WTC11 (cell line): Measurements from ENCODE around the gene HSDL1. TPM values are rescaled to one million over a fixed set of nuclear protein-coding genes. Genes with fewer than 3 reads are reported as not detected.

Experiments used
- FOXJ3 ChIP-seq: sonication (generic); formaldehyde crosslinking; IDR thresholded peaks from 2 replicates; pipeline ENCODE4 v1.9.0; 2021; ENCODE audit warnings: missing genetic modification reagents, mild to moderate bottlenecking, borderline replicate concordance
- GRHL2 ChIP-seq: fragments of 250-450 bp; sonication (Bioruptor Pico); IDR thresholded peaks from 2 replicates; pipeline ENCODE4 v1.8.0; 2022; ENCODE audit warnings: mild to moderate bottlenecking, moderate library complexity; ENCODE audit not compliant: insufficient replicate concordance, severe bottlenecking
- JUN ChIP-seq: sonication (generic); formaldehyde crosslinking; IDR thresholded peaks from 2 replicates; pipeline ENCODE4 v1.8.0; 2023; ENCODE audit warnings: mild to moderate bottlenecking, missing genetic modification reagents
- NFATC4 ChIP-seq: fragments of 250-450 bp; sonication (Bioruptor Pico); IDR thresholded peaks from 2 replicates; pipeline ENCODE4 v1.9.0; 2021; ENCODE audit warnings: mild to moderate bottlenecking
- NFE2L1 ChIP-seq: sonication (generic); formaldehyde crosslinking; IDR thresholded peaks from 2 replicates; pipeline ENCODE4 v1.8.1; 2023; ENCODE audit warnings: missing genetic modification reagents
- PRRX2 ChIP-seq: fragments of 250-450 bp; sonication (Bioruptor Pico); IDR thresholded peaks from 2 replicates; pipeline ENCODE4 v1.8.0; 2021; ENCODE audit warnings: mild to moderate bottlenecking
- RELA ChIP-seq: sonication (generic); formaldehyde crosslinking; IDR thresholded peaks from 2 replicates; pipeline ENCODE4 v1.8.1; 2022; ENCODE audit warnings: missing genetic modification reagents, mild to moderate bottlenecking, borderline replicate concordance
- SP1 ChIP-seq: sonication (generic); formaldehyde crosslinking; conservative IDR thresholded peaks from 2 replicates; pipeline ENCODE4 v1.8.1; 2022; ENCODE audit warnings: missing genetic modification reagents
- TEAD1 ChIP-seq: sonication (generic); formaldehyde crosslinking; IDR thresholded peaks from 2 replicates; pipeline ENCODE4 v1.8.0; 2022; ENCODE audit warnings: mild to moderate bottlenecking, missing genetic modification reagents
- ZNF219 ChIP-seq: sonication (generic); formaldehyde crosslinking; IDR thresholded peaks from 2 replicates; pipeline ENCODE4 v1.8.0; 2023; ENCODE audit warnings: missing genetic modification reagents, mild to moderate bottlenecking, borderline replicate concordance
- ZNF232 ChIP-seq: sonication (generic); formaldehyde crosslinking; IDR thresholded peaks from 2 replicates; pipeline ENCODE4 v1.8.0; 2022; ENCODE audit warnings: mild to moderate bottlenecking, missing genetic modification reagents
- ZNF671 ChIP-seq: fragments of 250-450 bp; sonication (Bioruptor Pico); IDR thresholded peaks from 2 replicates; pipeline ENCODE4 v1.8.0; 2021; ENCODE audit warnings: mild to moderate bottlenecking
- total RNA-seq: library from RNA; stranded (reverse); gene quantifications from 3 replicates; pipeline ENCODE4 v1.2.3, GENCODE V29; 2021
- TF ChIP-seq, protein P1 (sequence below): fragments of 200-600 bp; IDR thresholded peaks from 2 replicates; pipeline ENCODE4 v1.8.0; 2022; ENCODE audit warnings: antibody characterized with exemption
- TF ChIP-seq, protein P2 (sequence below): sonication (generic); formaldehyde crosslinking; conservative IDR thresholded peaks from 2 replicates; pipeline ENCODE4 v1.8.1; 2022; ENCODE audit warnings: mild to moderate bottlenecking, missing genetic modification reagents
- TF ChIP-seq, protein P3 (sequence below): sonication (generic); formaldehyde crosslinking; IDR thresholded peaks from 2 replicates; pipeline ENCODE4 v1.8.1; 2022; ENCODE audit warnings: low read depth, missing genetic modification reagents, borderline replicate concordance
- TF ChIP-seq, protein P4 (sequence below): sonication (generic); formaldehyde crosslinking; IDR thresholded peaks from 2 replicates; pipeline ENCODE4 v1.8.1; 2023; ENCODE audit warnings: mild to moderate bottlenecking, missing genetic modification reagents, borderline replicate concordance
- TF ChIP-seq, protein P5 (sequence below): sonication (generic); formaldehyde crosslinking; IDR thresholded peaks from 2 replicates; pipeline ENCODE4 v1.8.0; 2023; ENCODE audit warnings: missing genetic modification reagents
- TF ChIP-seq, protein P6 (sequence below): sonication (generic); formaldehyde crosslinking; IDR thresholded peaks from 2 replicates; pipeline ENCODE4 v1.8.0; 2022; ENCODE audit warnings: mild to moderate bottlenecking, missing genetic modification reagents
- TF ChIP-seq, protein P7 (sequence below): sonication (generic); formaldehyde crosslinking; IDR thresholded peaks from 2 replicates; pipeline ENCODE4 v1.8.1; 2022; ENCODE audit warnings: missing genetic modification reagents, borderline replicate concordance
- TF ChIP-seq, protein P8 (sequence below): fragments of 250-450 bp; sonication (Bioruptor Pico); IDR thresholded peaks from 2 replicates; pipeline ENCODE4 v1.9.0; 2021; ENCODE audit warnings: mild to moderate bottlenecking, borderline replicate concordance
- TF ChIP-seq, protein P9 (sequence below): sonication (generic); formaldehyde crosslinking; IDR thresholded peaks from 2 replicates; pipeline ENCODE4 v1.8.1; 2022; ENCODE audit warnings: low read depth, mild to moderate bottlenecking, moderate library complexity, missing genetic modification reagents, borderline replicate concordance

Gene HSDL1
- total RNA-seq, 1 experiment from 2014 or later = 48.6 TPM

DNA sequence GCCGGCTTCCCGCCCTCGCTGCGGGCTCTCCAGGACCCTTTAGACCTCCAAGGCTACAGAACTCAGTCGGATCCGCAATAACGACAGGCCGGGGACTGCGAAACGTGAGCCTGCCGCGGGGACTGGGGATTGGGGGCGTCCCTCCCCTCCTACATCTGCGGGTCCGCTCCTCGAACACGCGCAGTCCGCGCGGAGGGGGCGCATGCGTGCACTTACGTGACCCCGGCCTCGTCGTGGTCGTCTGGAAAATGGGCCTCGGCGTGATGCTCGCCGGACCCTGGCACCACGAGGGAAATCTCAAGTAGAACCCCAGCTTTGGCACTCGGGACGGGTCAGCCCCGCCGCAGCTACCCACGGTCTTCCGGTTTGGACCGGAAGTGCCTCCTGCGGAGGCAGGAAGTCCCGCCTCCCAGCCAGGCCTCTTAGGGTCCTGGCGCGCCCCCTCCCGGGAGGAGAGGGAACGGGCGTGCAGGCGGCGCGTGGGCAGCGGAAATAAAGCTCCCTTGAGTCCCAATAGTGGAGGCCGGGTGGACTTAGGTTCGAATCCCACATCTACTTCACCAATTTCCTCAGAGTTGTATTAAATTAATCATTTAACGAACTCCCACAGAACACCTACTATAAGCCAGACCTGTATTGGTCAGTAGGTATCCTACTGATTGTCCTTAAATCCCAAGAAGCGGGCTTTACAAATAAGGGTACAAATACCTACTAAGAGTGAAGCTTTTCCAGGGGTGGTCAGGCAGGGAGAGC lies 41.9 kb upstream of the HSDL1 start, which contains the start of gene TAF1C (continued):
- TF ChIP-seq, protein P1, sequence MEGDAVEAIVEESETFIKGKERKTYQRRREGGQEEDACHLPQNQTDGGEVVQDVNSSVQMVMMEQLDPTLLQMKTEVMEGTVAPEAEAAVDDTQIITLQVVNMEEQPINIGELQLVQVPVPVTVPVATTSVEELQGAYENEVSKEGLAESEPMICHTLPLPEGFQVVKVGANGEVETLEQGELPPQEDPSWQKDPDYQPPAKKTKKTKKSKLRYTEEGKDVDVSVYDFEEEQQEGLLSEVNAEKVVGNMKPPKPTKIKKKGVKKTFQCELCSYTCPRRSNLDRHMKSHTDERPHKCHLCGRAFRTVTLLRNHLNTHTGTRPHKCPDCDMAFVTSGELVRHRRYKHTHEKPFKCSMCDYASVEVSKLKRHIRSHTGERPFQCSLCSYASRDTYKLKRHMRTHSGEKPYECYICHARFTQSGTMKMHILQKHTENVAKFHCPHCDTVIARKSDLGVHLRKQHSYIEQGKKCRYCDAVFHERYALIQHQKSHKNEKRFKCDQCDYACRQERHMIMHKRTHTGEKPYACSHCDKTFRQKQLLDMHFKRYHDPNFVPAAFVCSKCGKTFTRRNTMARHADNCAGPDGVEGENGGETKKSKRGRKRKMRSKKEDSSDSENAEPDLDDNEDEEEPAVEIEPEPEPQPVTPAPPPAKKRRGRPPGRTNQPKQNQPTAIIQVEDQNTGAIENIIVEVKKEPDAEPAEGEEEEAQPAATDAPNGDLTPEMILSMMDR = peak; percentile 78
- no peak for TF ChIP-seq FOXJ3 (CRISPR knock-in tag)
- TF ChIP-seq, protein P2, sequence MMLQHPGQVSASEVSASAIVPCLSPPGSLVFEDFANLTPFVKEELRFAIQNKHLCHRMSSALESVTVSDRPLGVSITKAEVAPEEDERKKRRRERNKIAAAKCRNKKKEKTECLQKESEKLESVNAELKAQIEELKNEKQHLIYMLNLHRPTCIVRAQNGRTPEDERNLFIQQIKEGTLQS (CRISPR knock-in tag) = no peak
- TF ChIP-seq, protein P3, sequence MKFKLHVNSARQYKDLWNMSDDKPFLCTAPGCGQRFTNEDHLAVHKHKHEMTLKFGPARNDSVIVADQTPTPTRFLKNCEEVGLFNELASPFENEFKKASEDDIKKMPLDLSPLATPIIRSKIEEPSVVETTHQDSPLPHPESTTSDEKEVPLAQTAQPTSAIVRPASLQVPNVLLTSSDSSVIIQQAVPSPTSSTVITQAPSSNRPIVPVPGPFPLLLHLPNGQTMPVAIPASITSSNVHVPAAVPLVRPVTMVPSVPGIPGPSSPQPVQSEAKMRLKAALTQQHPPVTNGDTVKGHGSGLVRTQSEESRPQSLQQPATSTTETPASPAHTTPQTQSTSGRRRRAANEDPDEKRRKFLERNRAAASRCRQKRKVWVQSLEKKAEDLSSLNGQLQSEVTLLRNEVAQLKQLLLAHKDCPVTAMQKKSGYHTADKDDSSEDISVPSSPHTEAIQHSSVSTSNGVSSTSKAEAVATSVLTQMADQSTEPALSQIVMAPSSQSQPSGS = no peak
- TF ChIP-seq TEAD1 (CRISPR knock-in tag) = 0 out of 2 replicates have a peak, but pooled peaks have one; percentile 13
- no peak for TF ChIP-seq ZNF219 (CRISPR knock-in tag)
- no peak for TF ChIP-seq GRHL2 (CRISPR knock-in tag)
- TF ChIP-seq, protein P4, sequence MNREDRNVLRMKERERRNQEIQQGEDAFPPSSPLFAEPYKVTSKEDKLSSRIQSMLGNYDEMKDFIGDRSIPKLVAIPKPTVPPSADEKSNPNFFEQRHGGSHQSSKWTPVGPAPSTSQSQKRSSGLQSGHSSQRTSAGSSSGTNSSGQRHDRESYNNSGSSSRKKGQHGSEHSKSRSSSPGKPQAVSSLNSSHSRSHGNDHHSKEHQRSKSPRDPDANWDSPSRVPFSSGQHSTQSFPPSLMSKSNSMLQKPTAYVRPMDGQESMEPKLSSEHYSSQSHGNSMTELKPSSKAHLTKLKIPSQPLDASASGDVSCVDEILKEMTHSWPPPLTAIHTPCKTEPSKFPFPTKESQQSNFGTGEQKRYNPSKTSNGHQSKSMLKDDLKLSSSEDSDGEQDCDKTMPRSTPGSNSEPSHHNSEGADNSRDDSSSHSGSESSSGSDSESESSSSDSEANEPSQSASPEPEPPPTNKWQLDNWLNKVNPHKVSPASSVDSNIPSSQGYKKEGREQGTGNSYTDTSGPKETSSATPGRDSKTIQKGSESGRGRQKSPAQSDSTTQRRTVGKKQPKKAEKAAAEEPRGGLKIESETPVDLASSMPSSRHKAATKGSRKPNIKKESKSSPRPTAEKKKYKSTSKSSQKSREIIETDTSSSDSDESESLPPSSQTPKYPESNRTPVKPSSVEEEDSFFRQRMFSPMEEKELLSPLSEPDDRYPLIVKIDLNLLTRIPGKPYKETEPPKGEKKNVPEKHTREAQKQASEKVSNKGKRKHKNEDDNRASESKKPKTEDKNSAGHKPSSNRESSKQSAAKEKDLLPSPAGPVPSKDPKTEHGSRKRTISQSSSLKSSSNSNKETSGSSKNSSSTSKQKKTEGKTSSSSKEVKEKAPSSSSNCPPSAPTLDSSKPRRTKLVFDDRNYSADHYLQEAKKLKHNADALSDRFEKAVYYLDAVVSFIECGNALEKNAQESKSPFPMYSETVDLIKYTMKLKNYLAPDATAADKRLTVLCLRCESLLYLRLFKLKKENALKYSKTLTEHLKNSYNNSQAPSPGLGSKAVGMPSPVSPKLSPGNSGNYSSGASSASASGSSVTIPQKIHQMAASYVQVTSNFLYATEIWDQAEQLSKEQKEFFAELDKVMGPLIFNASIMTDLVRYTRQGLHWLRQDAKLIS (CRISPR knock-in tag) = no peak
- TF ChIP-seq, protein P5, sequence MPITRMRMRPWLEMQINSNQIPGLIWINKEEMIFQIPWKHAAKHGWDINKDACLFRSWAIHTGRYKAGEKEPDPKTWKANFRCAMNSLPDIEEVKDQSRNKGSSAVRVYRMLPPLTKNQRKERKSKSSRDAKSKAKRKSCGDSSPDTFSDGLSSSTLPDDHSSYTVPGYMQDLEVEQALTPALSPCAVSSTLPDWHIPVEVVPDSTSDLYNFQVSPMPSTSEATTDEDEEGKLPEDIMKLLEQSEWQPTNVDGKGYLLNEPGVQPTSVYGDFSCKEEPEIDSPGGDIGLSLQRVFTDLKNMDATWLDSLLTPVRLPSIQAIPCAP (CRISPR knock-in tag) = no peak
- no peak for TF ChIP-seq ZNF671 (CRISPR knock-in tag)
- no peak for TF ChIP-seq ZNF232 (CRISPR knock-in tag)
- TF ChIP-seq, protein P6, sequence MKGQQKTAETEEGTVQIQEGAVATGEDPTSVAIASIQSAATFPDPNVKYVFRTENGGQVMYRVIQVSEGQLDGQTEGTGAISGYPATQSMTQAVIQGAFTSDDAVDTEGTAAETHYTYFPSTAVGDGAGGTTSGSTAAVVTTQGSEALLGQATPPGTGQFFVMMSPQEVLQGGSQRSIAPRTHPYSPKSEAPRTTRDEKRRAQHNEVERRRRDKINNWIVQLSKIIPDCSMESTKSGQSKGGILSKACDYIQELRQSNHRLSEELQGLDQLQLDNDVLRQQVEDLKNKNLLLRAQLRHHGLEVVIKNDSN (CRISPR knock-in tag) = no peak
- TF ChIP-seq, protein P7, sequence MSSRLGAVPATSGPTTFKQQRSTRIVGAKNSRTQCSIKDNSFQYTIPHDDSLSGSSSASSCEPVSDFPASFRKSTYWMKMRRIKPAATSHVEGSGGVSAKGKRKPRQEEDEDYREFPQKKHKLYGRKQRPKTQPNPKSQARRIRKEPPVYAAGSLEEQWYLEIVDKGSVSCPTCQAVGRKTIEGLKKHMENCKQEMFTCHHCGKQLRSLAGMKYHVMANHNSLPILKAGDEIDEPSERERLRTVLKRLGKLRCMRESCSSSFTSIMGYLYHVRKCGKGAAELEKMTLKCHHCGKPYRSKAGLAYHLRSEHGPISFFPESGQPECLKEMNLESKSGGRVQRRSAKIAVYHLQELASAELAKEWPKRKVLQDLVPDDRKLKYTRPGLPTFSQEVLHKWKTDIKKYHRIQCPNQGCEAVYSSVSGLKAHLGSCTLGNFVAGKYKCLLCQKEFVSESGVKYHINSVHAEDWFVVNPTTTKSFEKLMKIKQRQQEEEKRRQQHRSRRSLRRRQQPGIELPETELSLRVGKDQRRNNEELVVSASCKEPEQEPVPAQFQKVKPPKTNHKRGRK (CRISPR knock-in tag) = no peak
- TF ChIP-seq NFE2L1 (CRISPR knock-in tag) = no peak
- TF ChIP-seq JUN (CRISPR knock-in tag) = no peak
- no peak for TF ChIP-seq RELA (CRISPR knock-in tag)
- TF ChIP-seq NFATC4 (CRISPR knock-in tag) = no peak
- no peak for TF ChIP-seq PRRX2 (CRISPR knock-in tag)
- TF ChIP-seq, protein P8, sequence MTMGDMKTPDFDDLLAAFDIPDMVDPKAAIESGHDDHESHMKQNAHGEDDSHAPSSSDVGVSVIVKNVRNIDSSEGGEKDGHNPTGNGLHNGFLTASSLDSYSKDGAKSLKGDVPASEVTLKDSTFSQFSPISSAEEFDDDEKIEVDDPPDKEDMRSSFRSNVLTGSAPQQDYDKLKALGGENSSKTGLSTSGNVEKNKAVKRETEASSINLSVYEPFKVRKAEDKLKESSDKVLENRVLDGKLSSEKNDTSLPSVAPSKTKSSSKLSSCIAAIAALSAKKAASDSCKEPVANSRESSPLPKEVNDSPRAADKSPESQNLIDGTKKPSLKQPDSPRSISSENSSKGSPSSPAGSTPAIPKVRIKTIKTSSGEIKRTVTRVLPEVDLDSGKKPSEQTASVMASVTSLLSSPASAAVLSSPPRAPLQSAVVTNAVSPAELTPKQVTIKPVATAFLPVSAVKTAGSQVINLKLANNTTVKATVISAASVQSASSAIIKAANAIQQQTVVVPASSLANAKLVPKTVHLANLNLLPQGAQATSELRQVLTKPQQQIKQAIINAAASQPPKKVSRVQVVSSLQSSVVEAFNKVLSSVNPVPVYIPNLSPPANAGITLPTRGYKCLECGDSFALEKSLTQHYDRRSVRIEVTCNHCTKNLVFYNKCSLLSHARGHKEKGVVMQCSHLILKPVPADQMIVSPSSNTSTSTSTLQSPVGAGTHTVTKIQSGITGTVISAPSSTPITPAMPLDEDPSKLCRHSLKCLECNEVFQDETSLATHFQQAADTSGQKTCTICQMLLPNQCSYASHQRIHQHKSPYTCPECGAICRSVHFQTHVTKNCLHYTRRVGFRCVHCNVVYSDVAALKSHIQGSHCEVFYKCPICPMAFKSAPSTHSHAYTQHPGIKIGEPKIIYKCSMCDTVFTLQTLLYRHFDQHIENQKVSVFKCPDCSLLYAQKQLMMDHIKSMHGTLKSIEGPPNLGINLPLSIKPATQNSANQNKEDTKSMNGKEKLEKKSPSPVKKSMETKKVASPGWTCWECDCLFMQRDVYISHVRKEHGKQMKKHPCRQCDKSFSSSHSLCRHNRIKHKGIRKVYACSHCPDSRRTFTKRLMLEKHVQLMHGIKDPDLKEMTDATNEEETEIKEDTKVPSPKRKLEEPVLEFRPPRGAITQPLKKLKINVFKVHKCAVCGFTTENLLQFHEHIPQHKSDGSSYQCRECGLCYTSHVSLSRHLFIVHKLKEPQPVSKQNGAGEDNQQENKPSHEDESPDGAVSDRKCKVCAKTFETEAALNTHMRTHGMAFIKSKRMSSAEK = no peak
- TF ChIP-seq SP1 = 0 out of 2 replicates have a peak, but pooled peaks have one; percentile 42
- TF ChIP-seq, protein P9, sequence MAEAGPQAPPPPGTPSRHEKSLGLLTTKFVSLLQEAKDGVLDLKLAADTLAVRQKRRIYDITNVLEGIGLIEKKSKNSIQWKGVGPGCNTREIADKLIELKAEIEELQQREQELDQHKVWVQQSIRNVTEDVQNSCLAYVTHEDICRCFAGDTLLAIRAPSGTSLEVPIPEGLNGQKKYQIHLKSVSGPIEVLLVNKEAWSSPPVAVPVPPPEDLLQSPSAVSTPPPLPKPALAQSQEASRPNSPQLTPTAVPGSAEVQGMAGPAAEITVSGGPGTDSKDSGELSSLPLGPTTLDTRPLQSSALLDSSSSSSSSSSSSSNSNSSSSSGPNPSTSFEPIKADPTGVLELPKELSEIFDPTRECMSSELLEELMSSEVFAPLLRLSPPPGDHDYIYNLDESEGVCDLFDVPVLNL = no peak
